Liver (tissue), 9 donors: ENCODE results near the gene TSHZ2. TPM values are rescaled to one million over a fixed set of nuclear protein-coding genes. Genes with fewer than 3 reads are reported as not detected.

Experiments
- DNase-seq: peaks from one replicate; pipeline ENCODE4 v3.0.0-alpha.2; 2017; ENCODE audit warnings: low spot score
- H3K27ac ChIP-seq, 2 donors: one replicate each; pipeline ENCODE4 v1.7.0; 2013; ENCODE audit warnings: inconsistent platforms in 2 of 2, low read length in 2 of 2, control low read depth in 1 of 2, low read depth in 1 of 2, mild to moderate bottlenecking in 1 of 2
- H3K27me3 ChIP-seq, 4 donors: one replicate each; pipeline versions ENCODE4 v1.6.1 to v1.7.0; 2013; ENCODE audit warnings: low read length in 3 of 4, inconsistent platforms in 1 of 4, mild to moderate bottlenecking in 1 of 4, moderate library complexity in 1 of 4; ENCODE audit not compliant: control insufficient read depth in 4 of 4, insufficient read depth in 4 of 4
- H3K36me3 ChIP-seq, 4 donors: one replicate each; pipeline versions ENCODE4 v1.6.1 to v1.7.0; 2013; ENCODE audit warnings: low read length in 3 of 4, mild to moderate bottlenecking in 3 of 4, low read depth in 1 of 4, moderate library complexity in 1 of 4; ENCODE audit not compliant: control insufficient read depth in 4 of 4, insufficient read depth in 3 of 4
- H3K4me1 ChIP-seq, 4 donors: one replicate each; pipeline versions ENCODE4 v1.6.1 to v1.7.0; 2013; ENCODE audit warnings: low read length in 3 of 4, mild to moderate bottlenecking in 3 of 4, moderate library complexity in 1 of 4; ENCODE audit not compliant: control insufficient read depth in 4 of 4, insufficient read depth in 4 of 4
- H3K4me3 ChIP-seq, 3 donors: one replicate each; pipeline versions ENCODE4 v1.6.1 to v1.7.0; 2013; ENCODE audit warnings: low read length in 3 of 3, control low read depth in 1 of 3, low read depth in 1 of 3, mild to moderate bottlenecking in 1 of 3
- H3K9ac ChIP-seq, 2 donors: one replicate each; pipeline ENCODE4 v1.7.0; 2013; ENCODE audit warnings: low read length in 2 of 2, mild to moderate bottlenecking in 2 of 2, moderate library complexity in 2 of 2, control low read depth in 1 of 2, low read depth in 1 of 2
- H3K9me3 ChIP-seq, 4 donors: one replicate each; pipeline versions ENCODE4 v1.6.1 to v1.7.0; 2013; ENCODE audit warnings: low read length in 3 of 4; ENCODE audit not compliant: control insufficient read depth in 4 of 4
- CTCF ChIP-seq: fragments of 150-350 bp; IDR thresholded peaks from 2 replicates; pipeline ENCODE4 v1.5.1; 2017; ENCODE audit warnings: improper control_type of control experiment, low read depth, low read length; ENCODE audit not compliant: missing input control
- EGR1 ChIP-seq, 2 donors: IDR thresholded peaks; 2 replicates each; pipeline ENCODE4 v1.6.1; 2016 to 2018; ENCODE audit warnings: antibody characterized with exemption in 2 of 2, low read depth in 2 of 2
- FOXA1 ChIP-seq: IDR thresholded peaks from 2 replicates; pipeline ENCODE4 v1.6.1; 2016; ENCODE audit warnings: antibody characterized with exemption
- FOXA2 ChIP-seq: IDR thresholded peaks from 2 replicates; pipeline ENCODE4 v1.6.1; 2016; ENCODE audit warnings: antibody characterized with exemption
- GABPA ChIP-seq, 2 donors: IDR thresholded peaks in 1 of 2; conservative IDR thresholded peaks in 1 of 2; 2 replicates each; pipeline ENCODE4 v1.6.1; 2016; ENCODE audit warnings: antibody characterized with exemption in 2 of 2, mild to moderate bottlenecking in 1 of 2, moderate library complexity in 1 of 2
- HNF4A ChIP-seq, 2 donors: conservative IDR thresholded peaks; 2 replicates each; pipeline ENCODE4 v1.6.1; 2016; ENCODE audit warnings: antibody characterized with exemption in 2 of 2, mild to moderate bottlenecking in 2 of 2
- HNF4G ChIP-seq: IDR thresholded peaks from 2 replicates; pipeline ENCODE4 v1.6.1; 2016; ENCODE audit warnings: antibody characterized with exemption
- JUND ChIP-seq, 2 donors: IDR thresholded peaks; 2 replicates each; pipeline ENCODE4 v1.6.1; 2016; ENCODE audit warnings: antibody characterized with exemption in 2 of 2
- NR2F2 ChIP-seq: IDR thresholded peaks from 2 replicates; pipeline ENCODE4 v1.6.1; 2016; ENCODE audit warnings: antibody characterized with exemption
- RAD21 ChIP-seq, 2 donors: IDR thresholded peaks; 2 replicates each; pipeline ENCODE4 v1.6.1; 2016; ENCODE audit warnings: antibody characterized with exemption in 2 of 2, mild to moderate bottlenecking in 2 of 2
- REST ChIP-seq: IDR thresholded peaks from 2 replicates; pipeline ENCODE4 v1.6.1; 2016; ENCODE audit warnings: antibody characterized with exemption, mild to moderate bottlenecking
- SP1 ChIP-seq: IDR thresholded peaks from 2 replicates; pipeline ENCODE4 v1.6.1; 2018; ENCODE audit warnings: antibody characterized with exemption, mild to moderate bottlenecking
- TAF1 ChIP-seq: conservative IDR thresholded peaks from 2 replicates; pipeline ENCODE4 v1.6.1; 2016; ENCODE audit warnings: antibody characterized with exemption, mild to moderate bottlenecking
- YY1 ChIP-seq: IDR thresholded peaks from 2 replicates; pipeline ENCODE4 v1.6.1; 2016; ENCODE audit warnings: antibody characterized with exemption, mild to moderate bottlenecking
- WGBS: extraction: QIAGEN DNeasy Blood & Tissue Kit; methylation state at CpG from one replicate; pipeline ENCODE4 v1.1.7; 2013; 5-methylcytosine and 5-hydroxymethylcytosine counted together
- polyA plus RNA-seq, 2 donors: library from polyadenylated mRNA; stranded (reverse) in 1 of 2; unstranded in 1 of 2; fragments of 200-250 nt in 1 of 2; fragments of >200 nt in 1 of 2; fragmentation: Nextera tagmentation in 1 of 2; extraction: Ambion mirVana in 1 of 2; gene quantifications; one replicate each; pipeline versions ENCODE4 v1.2.1 to v1.2.3, GENCODE V29; 2013 to 2015
- total RNA-seq, 2 donors: library from RNA; depleted of rRNA; stranded (reverse); fragments of >200 nt; gene quantifications; one replicate each; pipeline ENCODE4 v1.2.3, GENCODE V29; 2014
- TF ChIP-seq, protein P1 (sequence below): IDR thresholded peaks from 2 replicates; pipeline ENCODE4 v1.6.1; 2016; ENCODE audit warnings: antibody characterized with exemption
- TF ChIP-seq, protein P2 (sequence below): IDR thresholded peaks from 2 replicates; pipeline ENCODE4 v1.6.1; 2016; ENCODE audit warnings: antibody characterized with exemption
- TF ChIP-seq, protein P3 (sequence below): IDR thresholded peaks from 2 replicates; pipeline ENCODE4 v1.6.1; 2016; ENCODE audit warnings: antibody characterized with exemption
- donor health status: healthy.
- donor health status: healthy.
- donor health status: healthy.
- donor health status: healthy.
- donor health status: healthy.

TSHZ2 gene
- total and polyA plus RNA-seq, 4 donors: 2.9 to 11.3 (median 7.8) TPM

DNA sequence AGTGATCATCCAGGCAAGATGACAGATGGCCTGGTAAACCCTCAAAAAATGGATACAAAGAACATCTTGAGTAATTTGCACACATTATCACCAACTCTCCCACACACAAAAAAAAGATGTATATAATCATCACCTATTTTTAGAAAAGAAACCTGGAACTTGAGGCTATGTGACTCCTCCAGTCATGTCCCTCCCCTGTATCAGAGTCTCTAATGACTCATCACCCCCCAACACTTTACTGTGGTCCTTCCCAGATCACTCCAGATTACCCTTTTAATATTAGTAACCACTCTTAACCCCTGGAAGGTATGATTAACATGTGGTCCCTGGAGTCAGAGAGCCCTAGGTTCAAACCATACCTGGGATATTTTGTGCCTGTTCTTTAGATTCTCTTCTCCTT, 476.7 kb downstream of the TSHZ2 start:
- H3K4me3 ChIP-seq: no peak overlapping the region
- no peak overlapping the region for H3K27ac ChIP-seq
- peaks cover 0 to 6% (median 2%) of the 10 kb centered on the region in 4 donors for H3K9me3 ChIP-seq
- H3K36me3 ChIP-seq: no peaks in the 10 kb centered on the region
- H3K4me1 ChIP-seq: peaks cover 0 to 6% (median 0%) of the 10 kb centered on the region in 4 donors
- no peak for TF ChIP-seq FOXA2
- DNase-seq: no peak
- no peaks in the 10 kb centered on the region for H3K27me3 ChIP-seq
- H3K9ac ChIP-seq: no peak overlapping the region

- no peaks in the 10 kb centered on the region for H3K27me3 ChIP-seq
- H3K9me3 ChIP-seq: peaks cover 0 to 6% (median 4%) of the 10 kb centered on the region in 4 donors
- 95% methylated on average over 4 of the region's 4 CpGs for WGBS
- TF ChIP-seq RAD21 (IDR thresholded peaks at IDR 0.05) (no peak), FOXA2 (no peak), YY1 (no peak), SP1 (no peak), NR2F2 (no peak), JUND (IDR thresholded peaks at IDR 0.05) (no peak), GABPA (IDR thresholded peaks at IDR 0.05 in 1 of 2, conservative IDR thresholded peaks at IDR 0.05 in 1 of 2) (no peak), EGR1 (IDR thresholded peaks at IDR 0.05; ENCODE audit: low read depth in 2 of 2) (no peak), HNF4G (no peak), HNF4A (conservative IDR thresholded peaks at IDR 0.05) (no peak), CTCF (no peak), FOXA1 (no peak), TAF1 (no peak), REST (no peak)
- TF ChIP-seq, protein P1, sequence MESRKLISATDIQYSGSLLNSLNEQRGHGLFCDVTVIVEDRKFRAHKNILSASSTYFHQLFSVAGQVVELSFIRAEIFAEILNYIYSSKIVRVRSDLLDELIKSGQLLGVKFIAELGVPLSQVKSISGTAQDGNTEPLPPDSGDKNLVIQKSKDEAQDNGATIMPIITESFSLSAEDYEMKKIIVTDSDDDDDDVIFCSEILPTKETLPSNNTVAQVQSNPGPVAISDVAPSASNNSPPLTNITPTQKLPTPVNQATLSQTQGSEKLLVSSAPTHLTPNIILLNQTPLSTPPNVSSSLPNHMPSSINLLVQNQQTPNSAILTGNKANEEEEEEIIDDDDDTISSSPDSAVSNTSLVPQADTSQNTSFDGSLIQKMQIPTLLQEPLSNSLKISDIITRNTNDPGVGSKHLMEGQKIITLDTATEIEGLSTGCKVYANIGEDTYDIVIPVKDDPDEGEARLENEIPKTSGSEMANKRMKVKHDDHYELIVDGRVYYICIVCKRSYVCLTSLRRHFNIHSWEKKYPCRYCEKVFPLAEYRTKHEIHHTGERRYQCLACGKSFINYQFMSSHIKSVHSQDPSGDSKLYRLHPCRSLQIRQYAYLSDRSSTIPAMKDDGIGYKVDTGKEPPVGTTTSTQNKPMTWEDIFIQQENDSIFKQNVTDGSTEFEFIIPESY: no peak
- TF ChIP-seq, protein P2, sequence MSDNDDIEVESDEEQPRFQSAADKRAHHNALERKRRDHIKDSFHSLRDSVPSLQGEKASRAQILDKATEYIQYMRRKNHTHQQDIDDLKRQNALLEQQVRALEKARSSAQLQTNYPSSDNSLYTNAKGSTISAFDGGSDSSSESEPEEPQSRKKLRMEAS: no peak
- TF ChIP-seq, protein P3, sequence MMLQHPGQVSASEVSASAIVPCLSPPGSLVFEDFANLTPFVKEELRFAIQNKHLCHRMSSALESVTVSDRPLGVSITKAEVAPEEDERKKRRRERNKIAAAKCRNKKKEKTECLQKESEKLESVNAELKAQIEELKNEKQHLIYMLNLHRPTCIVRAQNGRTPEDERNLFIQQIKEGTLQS: no peak
- no peak overlapping the region for H3K27ac ChIP-seq
- no peak for DNase-seq
- H3K36me3 ChIP-seq: no peaks in the 10 kb centered on the region
- no peak overlapping the region for H3K9ac ChIP-seq
- H3K4me3 ChIP-seq: no peak overlapping the region
- no peaks in the 10 kb centered on the region for H3K4me1 ChIP-seq
These were observed 480.9 kb downstream of the TSHZ2 start for GRCh38 chr20:53453076-53453475.
